Measurements from ENCODE around the gene ARHGAP8.
"Not testable (repeated sequence)": the region's sequence is repeated elsewhere in the genome, so short reads cannot be mapped to it uniquely, and the experiment has no call there.

Gene ARHGAP8

GRCh38 chr22:44743804-44744211, 8.6 kb upstream of the ARHGAP8 start:
- in situ Hi-C loops (cut with MboI; ENCODE audit: low sequenced_read_pairs, unreplicated experiment), result no loop called here
- no peak for TF ChIP-seq CTCF (IDR thresholded peaks at IDR 0.05; ENCODE audit: borderline replicate concordance, control extremely low read depth, extremely low read depth, insufficient read depth, missing control alignments)
- no peak for DNase-seq (ENCODE audit: low spot score)

GRCh38 chr22:44745853-44746789, 6.3 kb upstream of the ARHGAP8 start:
- in situ Hi-C loops (cut with MboI; ENCODE audit: low sequenced_read_pairs, unreplicated experiment), result no loop called here
- no peak for DNase-seq (ENCODE audit: low spot score)
- no peak for TF ChIP-seq CTCF (IDR thresholded peaks at IDR 0.05; ENCODE audit: borderline replicate concordance, control extremely low read depth, extremely low read depth, insufficient read depth, missing control alignments)

DNA sequence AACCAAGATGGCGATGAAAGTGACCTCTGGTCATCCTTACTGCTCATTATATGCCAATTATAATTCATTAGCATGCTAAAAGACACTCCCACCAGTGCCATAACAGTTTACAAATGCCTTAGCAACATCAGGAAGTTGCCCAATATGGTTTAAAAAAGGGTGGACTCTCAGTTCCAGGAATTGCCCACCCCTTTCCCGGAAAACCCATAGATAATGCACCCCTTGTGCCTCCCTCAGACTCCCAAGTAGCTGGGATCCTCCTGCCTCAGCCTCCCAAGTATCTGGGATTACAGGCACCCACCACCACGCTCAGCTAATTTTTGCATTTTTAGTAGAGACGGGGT, 4.6 kb upstream of the ARHGAP8 start:
- in situ Hi-C loops (cut with MboI; ENCODE audit: low sequenced_read_pairs, unreplicated experiment); DNase-seq (ENCODE audit: low spot score): not testable (repeated sequence)

- DNase-seq (ENCODE audit: low spot score), result no peak
- TF ChIP-seq CTCF (IDR thresholded peaks at IDR 0.05; ENCODE audit: borderline replicate concordance, control extremely low read depth, extremely low read depth, insufficient read depth, missing control alignments), result no peak
- in situ Hi-C loops (cut with MboI; ENCODE audit: low sequenced_read_pairs, unreplicated experiment), result no loop called here
These were observed 3.9 kb upstream of the ARHGAP8 start for GRCh38 chr22:44748524-44748923.

GRCh38 chr22:44750481-44750880, 1.9 kb upstream of the ARHGAP8 start:
- no peak for DNase-seq (ENCODE audit: low spot score)
- in situ Hi-C loops (cut with MboI; ENCODE audit: low sequenced_read_pairs, unreplicated experiment), result no loop called here

DNA sequence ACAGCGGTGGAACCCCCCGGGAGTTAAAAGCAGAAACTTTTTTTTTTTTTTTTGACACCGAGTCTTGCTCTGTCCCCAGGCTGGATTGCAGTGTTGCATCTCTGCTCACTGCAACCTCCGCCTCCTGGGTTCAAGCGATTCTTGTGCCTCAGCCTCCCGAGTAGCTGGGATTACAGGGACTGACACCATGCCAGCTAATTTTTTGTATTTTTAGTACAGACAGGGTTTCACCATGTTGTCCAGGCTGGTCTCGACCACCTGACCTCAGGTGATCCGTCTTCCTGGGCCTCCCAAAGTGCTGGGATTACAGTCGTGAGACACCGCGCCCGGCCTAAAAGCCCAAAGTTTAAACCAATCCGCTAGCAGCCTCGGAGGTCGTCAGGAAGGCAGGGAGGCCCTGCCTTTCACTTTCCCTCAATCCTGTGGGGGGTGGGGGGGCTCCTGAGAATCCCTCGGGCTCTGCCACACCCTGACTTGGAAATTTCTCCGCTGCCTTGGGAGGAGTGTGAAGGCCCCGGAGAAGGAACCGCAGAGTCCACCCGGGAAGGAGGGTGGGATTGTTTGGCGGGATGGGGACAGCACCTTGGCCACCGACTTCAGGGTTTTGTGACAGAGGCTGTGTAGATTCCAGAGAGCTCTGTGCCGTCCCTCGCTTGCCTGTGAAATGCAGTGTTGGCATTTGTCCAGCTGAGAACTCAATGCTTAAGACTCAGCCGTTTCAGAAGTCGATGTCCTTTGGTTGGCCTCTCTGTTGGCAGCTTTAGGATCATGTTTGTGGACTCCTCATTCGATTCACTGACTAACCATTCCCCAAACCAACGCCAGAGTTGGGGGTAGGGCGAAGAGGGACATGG, 1.0 kb downstream of the ARHGAP8 start:
- in situ Hi-C loops (cut with MboI; ENCODE audit: low sequenced_read_pairs, unreplicated experiment), result no loop called here
- no peak for DNase-seq (ENCODE audit: low spot score)
- TF ChIP-seq CTCF (IDR thresholded peaks at IDR 0.05; ENCODE audit: borderline replicate concordance, control extremely low read depth, extremely low read depth, insufficient read depth, missing control alignments), result no peak

More at GRCh38 chr22:44750481-44750880, 1.9 kb upstream of the ARHGAP8 start:
- no peak for TF ChIP-seq CTCF (IDR thresholded peaks at IDR 0.05; ENCODE audit: borderline replicate concordance, control extremely low read depth, extremely low read depth, insufficient read depth, missing control alignments)

DNA sequence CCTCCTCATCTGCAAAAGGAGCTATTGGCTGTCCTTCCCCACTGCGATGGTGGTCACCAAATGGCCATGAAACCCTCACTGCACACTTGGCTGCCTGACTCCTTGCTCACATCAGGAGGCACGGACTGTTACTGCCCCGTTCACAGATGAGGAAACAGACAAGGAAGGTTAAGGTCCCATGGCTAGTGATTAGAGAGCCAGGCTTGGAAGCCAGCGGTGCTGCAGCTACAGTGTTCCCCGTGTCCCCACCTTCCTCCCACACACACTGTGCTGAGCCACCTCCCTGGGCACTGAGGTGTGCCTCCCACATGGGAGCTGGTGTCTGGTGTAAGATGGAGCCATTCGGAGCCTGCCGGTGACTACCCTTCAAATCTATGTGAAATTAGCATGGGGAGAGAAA, 2.6 kb downstream of the ARHGAP8 start:
- in situ Hi-C loops (cut with MboI; ENCODE audit: low sequenced_read_pairs, unreplicated experiment), result no loop called here
- no peak for TF ChIP-seq CTCF (IDR thresholded peaks at IDR 0.05; ENCODE audit: borderline replicate concordance, control extremely low read depth, extremely low read depth, insufficient read depth, missing control alignments)
- DNase-seq (ENCODE audit: low spot score), result no peak
